H1 (cell line): ENCODE results near the gene ADARB2. TPM values are rescaled to one million over a fixed set of nuclear protein-coding genes. Genes with fewer than 3 reads are reported as not detected.

Experiments used
- FOSL1 ChIP-seq: IDR thresholded peaks from 2 replicates; pipeline ENCODE4 v1.6.1; 2011; ENCODE audit warnings: mild to moderate bottlenecking, low read depth, low read length, moderate library complexity; ENCODE audit not compliant: insufficient read depth
- POU5F1 ChIP-seq: IDR thresholded peaks from 2 replicates; pipeline ENCODE4 v1.6.1; 2011; ENCODE audit warnings: low read depth, mild to moderate bottlenecking, low read length, moderate library complexity
- TBP ChIP-seq: IDR thresholded peaks from 2 replicates; pipeline ENCODE4 v1.6.1; 2011; ENCODE audit warnings: low read depth, low read length, improper control_type of control experiment
- TEAD4 ChIP-seq: IDR thresholded peaks from 2 replicates; pipeline ENCODE4 v1.6.1; 2012; ENCODE audit warnings: low read depth, low read length, inconsistent platforms, mixed read lengths
- polyA plus RNA-seq, 7 experiments: library from polyadenylated mRNA; depleted of rRNA in 3 of 7; stranded (reverse) in 5 of 7; unstranded in 2 of 7; fragments of >200 nt in 5 of 7; fragments of 200-250 nt in 2 of 7; gene quantifications; 1 replicate in 5 of 7; 2 replicates in 1 of 7; 4 replicates in 1 of 7; pipeline versions ENCODE4 v1.2.1 to v1.2.3, GENCODE V29; 2011 to 2013; ENCODE audit warnings: missing spikeins in 2 of 7, mixed read lengths in 2 of 7
- total RNA-seq: library from RNA; stranded (reverse); fragmentation: NEBNext Ultra II Directional; extraction: Animal tissue kit (Norgen Biotek cat#: 25700); gene quantifications from 2 replicates; pipeline ENCODE4 v1.2.1, GENCODE V29; 2021

ADARB2 gene
- total and polyA plus RNA-seq, 2 of the 8 experiments (the other 6 are each of a cell fraction or from before 2014, with no cell fraction given) = 2.2 to 2.8 TPM

- TF ChIP-seq TEAD4 (no peak), FOSL1 (no peak), POU5F1 (no peak), TBP (no peak)
- TF ChIP-seq, all 59 proteins: peak for 2
These were observed 552.5 kb downstream of the ADARB2 start (continued) for GRCh38 chr10:1184541-1185430.
